MM.1S (cell line): Measurements from ENCODE around the gene ZNF345.

ENCODE experiments used
- DNase-seq: peaks from one replicate; pipeline ENCODE4 v3.0.0-alpha.2; 2015
- H2AFZ ChIP-seq: fragments of 300-600 bp; sonication (generic); 2 replicates; pipeline ENCODE4 v1.6.0; 2016; ENCODE audit warnings: antibody characterized with exemption, low read length
- H3F3A ChIP-seq: fragments of 300-600 bp; sonication (generic); 2 replicates; pipeline ENCODE4 v1.6.1; 2016; ENCODE audit warnings: mild to moderate bottlenecking, antibody characterized with exemption, low read length, moderate library complexity, mixed read lengths; ENCODE audit not compliant: insufficient read depth
- H3K27ac ChIP-seq: fragments of 300-600 bp; sonication (generic); 2 replicates; pipeline ENCODE4 v1.5.1; 2016; ENCODE audit warnings: mild to moderate bottlenecking, low read length
- H3K27me3 ChIP-seq: fragments of 300-600 bp; sonication (generic); replicated peaks from 2 replicates; pipeline ENCODE4 v1.6.0; 2016; ENCODE audit warnings: low read length; ENCODE audit not compliant: insufficient read depth
- H3K36me3 ChIP-seq: fragments of 300-600 bp; sonication (generic); replicated peaks from 2 replicates; pipeline ENCODE4 v1.6.1; 2016; ENCODE audit warnings: mild to moderate bottlenecking, low read length, mixed read lengths; ENCODE audit not compliant: insufficient read depth
- H3K4me1 ChIP-seq: fragments of 300-600 bp; sonication (generic); 2 replicates; pipeline ENCODE4 v1.6.1; 2016; ENCODE audit warnings: low read length, mixed read lengths
- H3K4me2 ChIP-seq: fragments of 300-600 bp; sonication (generic); 2 replicates; pipeline ENCODE4 v1.6.0; 2016; ENCODE audit warnings: low read depth, low read length
- H3K4me3 ChIP-seq: fragments of 300-600 bp; sonication (generic); 2 replicates; pipeline ENCODE4 v1.5.1; 2016; ENCODE audit warnings: low read length, mixed read lengths
- H3K79me2 ChIP-seq: fragments of 300-600 bp; sonication (generic); 2 replicates; pipeline ENCODE4 v1.6.1; 2016; ENCODE audit warnings: mixed run types, low read length, mixed read lengths
- H3K9ac ChIP-seq: fragments of 300-600 bp; sonication (generic); 2 replicates; pipeline ENCODE4 v1.6.1; 2016; ENCODE audit warnings: low read length, mixed read lengths
- H3K9me2 ChIP-seq: fragments of 300-600 bp; sonication (generic); replicated peaks from 2 replicates; pipeline ENCODE4 v1.6.1; 2016; ENCODE audit warnings: mild to moderate bottlenecking, low read length, mixed read lengths; ENCODE audit not compliant: insufficient read depth
- H3K9me3 ChIP-seq: fragments of 300-600 bp; sonication (generic); replicated peaks from 2 replicates; pipeline ENCODE4 v1.6.1; 2016; ENCODE audit warnings: mild to moderate bottlenecking, low read length, mixed read lengths; ENCODE audit not compliant: insufficient read depth
- H4K20me1 ChIP-seq: fragments of 300-600 bp; sonication (generic); 2 replicates; pipeline ENCODE4 v1.6.1; 2016; ENCODE audit warnings: mild to moderate bottlenecking, low read length, moderate library complexity, mixed read lengths; ENCODE audit not compliant: insufficient read depth
- EZH2 ChIP-seq: fragments of 300-600 bp; sonication (generic); optimal IDR thresholded peaks from 2 replicates; pipeline ENCODE3; 2017; ENCODE audit warnings: low read depth, mild to moderate bottlenecking, antibody characterized with exemption, low read length, mixed read lengths
- EZH2phosphoT487 ChIP-seq: fragments of 300-600 bp; sonication (generic); IDR thresholded peaks from 2 replicates; pipeline ENCODE4 v1.6.1; 2018; ENCODE audit warnings: antibody characterized with exemption, low read length
- TF ChIP-seq, protein P1 (sequence below): fragments of 300-600 bp; sonication (generic); IDR thresholded peaks from 2 replicates; pipeline ENCODE4 v1.5.1; 2016; ENCODE audit warnings: antibody characterized with exemption, low read length, mixed read lengths

The ZNF345 gene

DNA sequence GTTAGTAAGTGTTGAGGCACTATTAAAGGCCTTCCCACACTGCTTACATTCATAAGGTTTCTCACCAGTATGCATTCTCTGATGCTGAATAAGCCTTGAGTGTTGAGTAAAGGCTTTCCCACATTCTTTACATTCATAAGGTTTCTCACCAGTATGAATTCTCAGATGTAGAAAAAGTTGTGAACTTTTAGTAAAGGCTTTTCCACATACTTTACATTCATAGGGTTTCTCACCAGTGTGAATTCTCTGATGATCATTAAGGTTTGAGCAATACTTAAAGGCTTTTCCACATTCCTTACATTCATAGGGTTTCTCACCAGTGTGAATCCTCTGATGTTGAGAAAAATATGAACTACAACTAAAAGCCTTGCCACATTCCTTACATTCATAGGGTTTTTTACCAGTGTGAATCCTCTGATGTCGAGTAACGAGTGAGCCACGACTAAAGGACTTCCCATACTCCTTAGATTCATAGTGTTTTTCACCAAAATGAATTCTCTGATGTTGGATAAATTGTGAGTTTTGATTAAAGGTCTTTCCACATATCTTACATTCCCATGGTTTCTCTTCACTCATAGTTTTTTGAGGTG, 41.2 kb downstream of the ZNF345 start:
- no peaks in the 10 kb centered on the region for H3K27me3 ChIP-seq
- H3K4me3 ChIP-seq = no peak overlapping the region
- H3K9me3 ChIP-seq = no peaks in the 10 kb centered on the region
- H3F3A ChIP-seq = no peaks in the 10 kb centered on the region
- no peak overlapping the region for H2AFZ ChIP-seq
- H4K20me1 ChIP-seq = no peaks in the 10 kb centered on the region
- no peak for TF ChIP-seq EZH2
- TF ChIP-seq EZH2phosphoT487 = no peak
- TF ChIP-seq, protein P1, sequence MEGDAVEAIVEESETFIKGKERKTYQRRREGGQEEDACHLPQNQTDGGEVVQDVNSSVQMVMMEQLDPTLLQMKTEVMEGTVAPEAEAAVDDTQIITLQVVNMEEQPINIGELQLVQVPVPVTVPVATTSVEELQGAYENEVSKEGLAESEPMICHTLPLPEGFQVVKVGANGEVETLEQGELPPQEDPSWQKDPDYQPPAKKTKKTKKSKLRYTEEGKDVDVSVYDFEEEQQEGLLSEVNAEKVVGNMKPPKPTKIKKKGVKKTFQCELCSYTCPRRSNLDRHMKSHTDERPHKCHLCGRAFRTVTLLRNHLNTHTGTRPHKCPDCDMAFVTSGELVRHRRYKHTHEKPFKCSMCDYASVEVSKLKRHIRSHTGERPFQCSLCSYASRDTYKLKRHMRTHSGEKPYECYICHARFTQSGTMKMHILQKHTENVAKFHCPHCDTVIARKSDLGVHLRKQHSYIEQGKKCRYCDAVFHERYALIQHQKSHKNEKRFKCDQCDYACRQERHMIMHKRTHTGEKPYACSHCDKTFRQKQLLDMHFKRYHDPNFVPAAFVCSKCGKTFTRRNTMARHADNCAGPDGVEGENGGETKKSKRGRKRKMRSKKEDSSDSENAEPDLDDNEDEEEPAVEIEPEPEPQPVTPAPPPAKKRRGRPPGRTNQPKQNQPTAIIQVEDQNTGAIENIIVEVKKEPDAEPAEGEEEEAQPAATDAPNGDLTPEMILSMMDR = no peak
- no peaks in the 10 kb centered on the region for H3K36me3 ChIP-seq
- no peaks in the 10 kb centered on the region for H3K9me2 ChIP-seq
- no peak overlapping the region for H3K4me2 ChIP-seq
- H3K79me2 ChIP-seq = no peaks in the 10 kb centered on the region
- DNase-seq = no peak
- H3K9ac ChIP-seq = no peak overlapping the region
- H3K27ac ChIP-seq = no peak overlapping the region
- no peaks in the 10 kb centered on the region for H3K4me1 ChIP-seq

DNA sequence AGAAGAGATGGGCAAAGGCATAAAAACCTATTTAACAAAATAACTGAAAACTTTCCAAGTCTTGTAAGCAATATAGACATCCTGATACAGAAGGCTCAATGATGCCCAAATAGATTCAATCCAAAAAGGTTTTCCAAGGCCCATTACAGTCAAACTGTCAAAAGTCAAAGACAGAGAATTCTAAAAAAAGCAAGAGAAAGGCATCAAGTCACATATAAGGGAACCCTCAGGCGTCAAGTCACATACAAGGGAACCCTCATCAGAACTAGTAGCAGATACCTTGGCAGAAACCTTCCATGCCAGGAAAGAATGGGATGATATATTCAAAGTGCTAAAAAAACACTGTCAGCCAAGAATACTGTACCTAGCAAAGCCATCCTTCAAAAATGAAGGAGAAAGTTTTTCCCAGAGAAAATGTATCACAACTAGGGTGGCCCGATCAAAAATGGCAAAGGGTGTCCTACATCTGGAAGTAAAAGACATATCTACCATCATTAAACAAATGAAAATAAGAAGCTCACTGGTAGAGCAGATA, 44.2 kb downstream of the ZNF345 start:
- Histone ChIP-seq H3K27ac (no peak overlapping the region), H3K36me3 (no peaks in the 10 kb centered on the region), H3K4me3 (no peak overlapping the region), H4K20me1 (no peaks in the 10 kb centered on the region), H3K4me1 (no peaks in the 10 kb centered on the region), H3K4me2 (no peak overlapping the region), H3F3A (no peaks in the 10 kb centered on the region), H3K79me2 (no peaks in the 10 kb centered on the region), H3K9me2 (no peaks in the 10 kb centered on the region), H3K9me3 (no peaks in the 10 kb centered on the region), H3K27me3 (no peaks in the 10 kb centered on the region), H3K9ac (no peak overlapping the region), H2AFZ (no peak overlapping the region)
- no peak for DNase-seq
- no peak for TF ChIP-seq EZH2
- TF ChIP-seq, protein P1 = no peak
- no peak for TF ChIP-seq EZH2phosphoT487

DNA sequence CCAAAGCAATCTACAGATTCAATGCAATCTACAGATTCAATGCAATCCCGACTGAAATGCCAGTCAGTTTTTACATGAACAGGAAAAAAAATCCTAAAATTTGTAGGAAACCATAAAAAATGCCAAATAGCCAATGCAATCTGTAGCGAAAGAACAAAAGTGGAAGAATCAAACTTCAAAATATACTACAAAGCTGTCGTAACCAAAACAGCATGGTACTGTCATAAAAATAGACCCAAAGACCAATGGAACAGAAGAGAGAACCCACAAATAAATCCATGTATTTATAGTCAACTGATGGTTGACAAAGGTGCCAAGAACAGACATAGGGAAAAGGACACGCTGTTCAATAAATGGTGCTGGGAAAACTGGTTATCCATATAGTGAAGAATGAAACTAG, 47.7 kb downstream of the ZNF345 start:
- H3K9me3 ChIP-seq = no peaks in the 10 kb centered on the region
- no peak overlapping the region for H2AFZ ChIP-seq
- TF ChIP-seq, protein P1 = no peak
- TF ChIP-seq EZH2phosphoT487 = no peak
- no peak for TF ChIP-seq EZH2
- no peaks in the 10 kb centered on the region for H3F3A ChIP-seq
- no peak overlapping the region for H3K27ac ChIP-seq
- no peak overlapping the region for H3K4me2 ChIP-seq
- no peaks in the 10 kb centered on the region for H3K9me2 ChIP-seq
- H3K9ac ChIP-seq = no peak overlapping the region
- H3K79me2 ChIP-seq = no peaks in the 10 kb centered on the region
- no peak for DNase-seq
- H3K4me1 ChIP-seq = no peaks in the 10 kb centered on the region
- H3K27me3 ChIP-seq = no peaks in the 10 kb centered on the region
- no peak overlapping the region for H3K4me3 ChIP-seq
- H4K20me1 ChIP-seq = no peaks in the 10 kb centered on the region
- no peaks in the 10 kb centered on the region for H3K36me3 ChIP-seq
